Measurements from ENCODE around the gene SH3GL1.

The SH3GL1 gene

GRCh38 chr19:4414144-4414799 is 13.9 kb upstream of the SH3GL1 start:
- no peak; the same call in 2 of the 3 replicates for ATAC-seq
- TF ChIP-seq OSR1 (CRISPR knock-in tag; IDR thresholded peaks at IDR 0.05) = no peak
- no peak for TF ChIP-seq ZNF8 (CRISPR knock-in tag; IDR thresholded peaks at IDR 0.05)

DNA sequence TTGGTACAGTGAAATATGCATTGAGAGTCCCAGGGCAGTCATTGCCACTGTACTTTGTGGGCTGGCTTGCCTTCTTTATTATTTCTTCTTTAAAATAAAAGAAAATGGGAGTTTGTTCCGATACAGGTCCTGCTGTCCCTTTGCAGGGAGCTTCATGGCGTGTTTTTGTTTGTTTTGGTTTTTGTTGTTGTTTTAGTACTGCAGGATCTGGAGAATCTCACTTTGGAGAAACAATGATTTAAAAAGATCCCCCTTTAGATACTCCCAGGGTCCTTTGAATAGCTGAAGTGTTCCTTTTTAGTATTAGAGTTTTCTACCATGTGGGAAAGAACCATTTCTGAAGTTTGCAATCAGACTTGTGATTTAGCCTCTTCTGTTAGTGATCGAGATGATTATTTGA is 13.2 kb upstream of the SH3GL1 start:
- ATAC-seq = no peak
- no peak for TF ChIP-seq BACH2 (CRISPR knock-in tag; IDR thresholded peaks at IDR 0.05; ENCODE audit: borderline replicate concordance)
- TF ChIP-seq ZC3H10 (CRISPR knock-in tag; IDR thresholded peaks at IDR 0.05) = no peak
- TF ChIP-seq, protein P1, sequence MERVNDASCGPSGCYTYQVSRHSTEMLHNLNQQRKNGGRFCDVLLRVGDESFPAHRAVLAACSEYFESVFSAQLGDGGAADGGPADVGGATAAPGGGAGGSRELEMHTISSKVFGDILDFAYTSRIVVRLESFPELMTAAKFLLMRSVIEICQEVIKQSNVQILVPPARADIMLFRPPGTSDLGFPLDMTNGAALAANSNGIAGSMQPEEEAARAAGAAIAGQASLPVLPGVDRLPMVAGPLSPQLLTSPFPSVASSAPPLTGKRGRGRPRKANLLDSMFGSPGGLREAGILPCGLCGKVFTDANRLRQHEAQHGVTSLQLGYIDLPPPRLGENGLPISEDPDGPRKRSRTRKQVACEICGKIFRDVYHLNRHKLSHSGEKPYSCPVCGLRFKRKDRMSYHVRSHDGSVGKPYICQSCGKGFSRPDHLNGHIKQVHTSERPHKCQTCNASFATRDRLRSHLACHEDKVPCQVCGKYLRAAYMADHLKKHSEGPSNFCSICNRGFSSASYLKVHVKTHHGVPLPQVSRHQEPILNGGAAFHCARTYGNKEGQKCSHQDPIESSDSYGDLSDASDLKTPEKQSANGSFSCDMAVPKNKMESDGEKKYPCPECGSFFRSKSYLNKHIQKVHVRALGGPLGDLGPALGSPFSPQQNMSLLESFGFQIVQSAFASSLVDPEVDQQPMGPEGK (CRISPR knock-in tag; IDR thresholded peaks at IDR 0.05; ENCODE audit: borderline replicate concordance) = no peak
- TF ChIP-seq ARNTL (CRISPR knock-in tag; IDR thresholded peaks at IDR 0.05; ENCODE audit: borderline replicate concordance, low read depth) = no peak
- no peak for TF ChIP-seq ISL1 (CRISPR knock-in tag; IDR thresholded peaks at IDR 0.05)
- no peak for TF ChIP-seq ZFP30 (CRISPR knock-in tag; IDR thresholded peaks at IDR 0.05)
- no peak for TF ChIP-seq TCF4 (CRISPR knock-in tag; IDR thresholded peaks at IDR 0.05; ENCODE audit: borderline replicate concordance)
- no peak for TF ChIP-seq TSHZ2 (CRISPR knock-in tag; IDR thresholded peaks at IDR 0.05)
- no peak for TF ChIP-seq RARB (CRISPR knock-in tag; IDR thresholded peaks at IDR 0.05)
- no peak for TF ChIP-seq TOX (CRISPR knock-in tag; IDR thresholded peaks at IDR 0.05; ENCODE audit: borderline replicate concordance)
- TF ChIP-seq ZNF70 (CRISPR knock-in tag; IDR thresholded peaks at IDR 0.05) = no peak
- TF ChIP-seq ZFP3 (CRISPR knock-in tag; IDR thresholded peaks at IDR 0.05) = no peak

DNA sequence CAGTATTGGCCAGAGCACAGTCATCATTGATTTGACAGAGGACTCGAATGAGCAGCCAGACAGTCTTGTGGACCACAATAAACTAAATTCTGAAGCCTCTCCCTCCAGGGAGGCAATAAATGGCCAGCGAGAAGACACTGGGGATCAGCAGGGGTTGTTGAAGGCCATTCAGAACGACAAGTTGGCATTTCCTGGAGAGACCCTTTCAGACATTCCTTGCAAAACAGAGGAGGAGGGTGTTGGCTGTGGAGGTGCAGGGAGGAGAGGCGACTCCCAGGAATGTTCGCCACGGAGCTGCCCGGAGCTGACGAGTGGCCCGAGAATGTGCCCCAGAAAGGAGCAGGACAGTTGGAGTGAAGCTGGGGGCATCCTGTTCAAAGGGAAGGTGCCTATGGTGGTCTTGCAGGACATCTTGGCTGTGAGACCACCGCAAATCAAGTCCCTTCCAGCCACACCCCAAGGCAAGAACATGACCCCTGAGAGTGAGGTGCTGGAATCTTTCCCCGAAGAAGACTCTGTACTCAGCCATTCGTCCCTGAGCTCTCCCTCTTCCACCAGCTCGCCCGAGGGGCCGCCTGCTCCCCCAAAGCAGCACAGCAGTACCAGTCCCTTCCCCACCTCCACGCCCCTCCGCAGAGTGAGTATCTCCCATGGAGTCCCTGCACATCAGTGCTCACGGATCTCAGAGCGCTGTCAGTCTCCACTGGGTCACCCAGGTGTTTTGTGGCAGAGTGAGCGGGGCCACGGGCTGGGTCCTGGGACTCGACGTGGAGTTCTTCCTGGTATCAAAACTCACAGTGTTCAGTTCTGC is 9.0 kb upstream of the SH3GL1 start:
- no peak for TF ChIP-seq POU6F1 (CRISPR knock-in tag; IDR thresholded peaks at IDR 0.05; ENCODE audit: borderline replicate concordance, low read depth)
- TF ChIP-seq CSDC2 (CRISPR knock-in tag; IDR thresholded peaks at IDR 0.05) = no peak
- no peak for TF ChIP-seq ZC3H10 (CRISPR knock-in tag; IDR thresholded peaks at IDR 0.05)
- TF ChIP-seq OSR1 (CRISPR knock-in tag; IDR thresholded peaks at IDR 0.05) = no peak
- no peak for TF ChIP-seq ZFP30 (CRISPR knock-in tag; IDR thresholded peaks at IDR 0.05)
- no peak for TF ChIP-seq ARNTL (CRISPR knock-in tag; IDR thresholded peaks at IDR 0.05; ENCODE audit: borderline replicate concordance, low read depth)
- no peak for TF ChIP-seq ZNF565 (CRISPR knock-in tag; conservative IDR thresholded peaks at IDR 0.05; ENCODE audit: low read depth)
- no peak for TF ChIP-seq GLIS3 (CRISPR knock-in tag; IDR thresholded peaks at IDR 0.05)
- no peak for TF ChIP-seq ESRRG (CRISPR knock-in tag; IDR thresholded peaks at IDR 0.05)
- no peak for TF ChIP-seq ZNF8 (CRISPR knock-in tag; IDR thresholded peaks at IDR 0.05)
- no peak for TF ChIP-seq TOX (CRISPR knock-in tag; IDR thresholded peaks at IDR 0.05; ENCODE audit: borderline replicate concordance)
- no peak for TF ChIP-seq RARB (CRISPR knock-in tag; IDR thresholded peaks at IDR 0.05)
- TF ChIP-seq, protein P2, sequence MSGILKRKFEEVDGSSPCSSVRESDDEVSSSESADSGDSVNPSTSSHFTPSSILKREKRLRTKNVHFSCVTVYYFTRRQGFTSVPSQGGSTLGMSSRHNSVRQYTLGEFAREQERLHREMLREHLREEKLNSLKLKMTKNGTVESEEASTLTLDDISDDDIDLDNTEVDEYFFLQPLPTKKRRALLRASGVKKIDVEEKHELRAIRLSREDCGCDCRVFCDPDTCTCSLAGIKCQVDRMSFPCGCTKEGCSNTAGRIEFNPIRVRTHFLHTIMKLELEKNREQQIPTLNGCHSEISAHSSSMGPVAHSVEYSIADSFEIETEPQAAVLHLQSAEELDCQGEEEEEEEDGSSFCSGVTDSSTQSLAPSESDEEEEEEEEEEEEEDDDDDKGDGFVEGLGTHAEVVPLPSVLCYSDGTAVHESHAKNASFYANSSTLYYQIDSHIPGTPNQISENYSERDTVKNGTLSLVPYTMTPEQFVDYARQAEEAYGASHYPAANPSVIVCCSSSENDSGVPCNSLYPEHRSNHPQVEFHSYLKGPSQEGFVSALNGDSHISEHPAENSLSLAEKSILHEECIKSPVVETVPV (CRISPR knock-in tag; IDR thresholded peaks at IDR 0.05) = no peak
- no peak for TF ChIP-seq ZFP3 (CRISPR knock-in tag; IDR thresholded peaks at IDR 0.05)
- TF ChIP-seq TCF4 (CRISPR knock-in tag; IDR thresholded peaks at IDR 0.05; ENCODE audit: borderline replicate concordance) = no peak
- no peak for TF ChIP-seq PPARA (CRISPR knock-in tag; IDR thresholded peaks at IDR 0.05; ENCODE audit: borderline replicate concordance)
- no peak for TF ChIP-seq SNAI2 (CRISPR knock-in tag; IDR thresholded peaks at IDR 0.05)
- TF ChIP-seq BACH2 (CRISPR knock-in tag; IDR thresholded peaks at IDR 0.05; ENCODE audit: borderline replicate concordance) = no peak
- TF ChIP-seq, protein P3, sequence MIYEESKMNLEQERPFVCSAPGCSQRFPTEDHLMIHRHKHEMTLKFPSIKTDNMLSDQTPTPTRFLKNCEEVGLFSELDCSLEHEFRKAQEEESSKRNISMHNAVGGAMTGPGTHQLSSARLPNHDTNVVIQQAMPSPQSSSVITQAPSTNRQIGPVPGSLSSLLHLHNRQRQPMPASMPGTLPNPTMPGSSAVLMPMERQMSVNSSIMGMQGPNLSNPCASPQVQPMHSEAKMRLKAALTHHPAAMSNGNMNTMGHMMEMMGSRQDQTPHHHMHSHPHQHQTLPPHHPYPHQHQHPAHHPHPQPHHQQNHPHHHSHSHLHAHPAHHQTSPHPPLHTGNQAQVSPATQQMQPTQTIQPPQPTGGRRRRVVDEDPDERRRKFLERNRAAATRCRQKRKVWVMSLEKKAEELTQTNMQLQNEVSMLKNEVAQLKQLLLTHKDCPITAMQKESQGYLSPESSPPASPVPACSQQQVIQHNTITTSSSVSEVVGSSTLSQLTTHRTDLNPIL (CRISPR knock-in tag; IDR thresholded peaks at IDR 0.05; ENCODE audit: low read depth) = no peak
- no peak for TF ChIP-seq ZNF70 (CRISPR knock-in tag; IDR thresholded peaks at IDR 0.05)
- no peak for ATAC-seq

Data from SK-N-SH treated with all-trans-retinoic acid at 6 μM for 48 hours (cell line).